SKM-1 (cell line): ENCODE results near the gene DENND11.

Experiments used
- DNase-seq: peaks from one replicate; lab custom pipeline; 2025; ENCODE audit not compliant: unreplicated experiment; lab: John Stamatoyannopoulos, UW

The DENND11 gene

GRCh38 chr7:141686074-141686473 lies 15.9 kb downstream of the DENND11 start:
- no peak for DNase-seq

DNA sequence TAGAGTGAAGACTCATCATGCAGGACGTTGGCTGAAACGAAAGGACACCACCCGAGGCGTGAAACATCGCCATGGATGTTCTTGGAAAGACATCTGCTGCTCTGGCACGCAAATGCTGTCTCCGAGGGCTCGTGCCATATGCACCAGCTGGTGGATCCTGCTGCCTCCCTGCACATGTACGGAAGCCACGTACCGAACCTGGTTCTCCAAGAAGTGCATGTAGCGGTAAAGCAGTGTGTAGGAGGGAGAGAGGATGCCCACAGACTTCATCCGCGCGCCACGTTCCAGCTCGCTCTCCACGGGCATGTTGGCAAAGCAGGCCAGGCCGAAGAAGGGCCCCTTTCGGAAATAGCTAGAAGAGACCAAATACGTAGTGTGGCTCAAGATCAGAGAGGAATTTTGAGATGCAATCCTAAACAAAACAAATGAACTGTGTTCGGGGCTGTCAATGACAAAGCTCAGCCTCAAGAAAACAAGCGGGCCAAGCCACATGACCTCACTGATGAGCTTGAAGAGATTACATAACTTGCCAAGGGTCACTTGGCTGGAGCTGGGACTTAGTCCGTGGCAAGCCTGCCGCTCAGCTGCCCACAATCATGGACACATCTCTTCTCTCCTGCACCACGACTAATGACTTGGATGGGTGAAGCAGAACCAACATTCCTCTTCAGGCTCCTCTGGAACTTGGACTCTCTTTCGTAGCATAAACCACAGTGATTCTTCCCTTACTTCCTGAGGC lies 16.5 kb downstream of the DENND11 start:
- no peak for DNase-seq

DNA sequence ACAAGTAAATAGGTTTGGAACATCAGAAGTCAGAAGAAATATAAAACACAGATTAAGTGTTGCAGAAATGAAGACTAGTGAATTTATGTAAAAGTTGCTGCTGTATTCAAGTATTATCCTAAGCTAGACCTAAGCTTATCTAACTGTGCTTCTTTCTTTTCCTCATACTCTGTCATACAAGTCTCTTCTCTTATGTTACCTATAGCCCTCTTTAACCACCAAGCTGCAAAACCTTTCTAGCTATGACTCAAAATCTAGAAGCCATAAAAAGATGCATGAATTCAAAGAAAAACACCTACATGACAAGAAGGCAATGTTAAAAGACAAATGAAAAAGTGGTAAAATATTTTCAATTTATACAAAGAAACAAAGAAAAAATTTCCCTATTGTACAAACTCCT lies 23.0 kb downstream of the DENND11 start:
- no peak for DNase-seq

DNA sequence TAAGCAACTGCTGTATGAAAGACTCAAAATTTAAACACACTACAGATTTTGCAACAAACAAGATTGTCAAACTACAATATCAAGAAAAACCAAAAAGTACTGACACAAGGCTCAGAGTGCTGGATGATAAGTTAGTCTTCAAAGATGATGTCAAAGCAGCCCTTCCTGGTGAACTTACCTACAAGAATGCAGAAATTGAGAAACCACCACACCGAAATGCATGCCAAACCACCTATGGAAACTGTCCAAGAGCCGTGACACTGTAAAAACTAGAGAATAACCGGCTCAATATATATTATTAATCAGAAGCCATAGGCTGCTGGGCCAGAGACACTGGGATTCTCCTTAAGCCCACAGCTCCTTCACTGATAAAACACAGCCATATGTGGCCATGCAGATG lies 25.3 kb downstream of the DENND11 start:
- no peak for DNase-seq

- no peak for DNase-seq
These were observed 26.3 kb downstream of the DENND11 start for GRCh38 chr7:141675436-141676215.

DNA sequence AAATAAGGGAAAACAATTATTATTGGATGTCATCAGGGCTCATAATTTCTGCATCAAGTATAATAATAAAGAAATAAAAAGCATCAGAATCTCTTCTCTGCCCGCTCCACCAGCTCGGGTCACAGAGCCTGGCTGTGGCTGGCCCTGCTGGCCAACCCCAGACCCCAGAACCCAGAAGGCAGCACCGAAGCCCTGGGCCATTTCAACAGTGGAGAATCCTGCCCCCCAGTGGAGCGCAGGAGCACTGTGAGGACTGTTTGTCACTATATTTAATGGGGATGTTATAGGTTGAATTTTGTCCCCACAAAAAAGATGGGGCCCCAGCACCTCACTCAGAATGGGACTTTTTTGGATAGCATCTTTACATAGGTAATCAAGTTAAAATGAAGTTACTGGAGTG lies 27.3 kb downstream of the DENND11 start:
- DNase-seq: no peak

GRCh38 chr7:141674171-141674671 lies 27.7 kb downstream of the DENND11 start:
- DNase-seq: no peak

- no peak for DNase-seq
These were observed 28.6 kb downstream of the DENND11 start for GRCh38 chr7:141673346-141673745.

DNA sequence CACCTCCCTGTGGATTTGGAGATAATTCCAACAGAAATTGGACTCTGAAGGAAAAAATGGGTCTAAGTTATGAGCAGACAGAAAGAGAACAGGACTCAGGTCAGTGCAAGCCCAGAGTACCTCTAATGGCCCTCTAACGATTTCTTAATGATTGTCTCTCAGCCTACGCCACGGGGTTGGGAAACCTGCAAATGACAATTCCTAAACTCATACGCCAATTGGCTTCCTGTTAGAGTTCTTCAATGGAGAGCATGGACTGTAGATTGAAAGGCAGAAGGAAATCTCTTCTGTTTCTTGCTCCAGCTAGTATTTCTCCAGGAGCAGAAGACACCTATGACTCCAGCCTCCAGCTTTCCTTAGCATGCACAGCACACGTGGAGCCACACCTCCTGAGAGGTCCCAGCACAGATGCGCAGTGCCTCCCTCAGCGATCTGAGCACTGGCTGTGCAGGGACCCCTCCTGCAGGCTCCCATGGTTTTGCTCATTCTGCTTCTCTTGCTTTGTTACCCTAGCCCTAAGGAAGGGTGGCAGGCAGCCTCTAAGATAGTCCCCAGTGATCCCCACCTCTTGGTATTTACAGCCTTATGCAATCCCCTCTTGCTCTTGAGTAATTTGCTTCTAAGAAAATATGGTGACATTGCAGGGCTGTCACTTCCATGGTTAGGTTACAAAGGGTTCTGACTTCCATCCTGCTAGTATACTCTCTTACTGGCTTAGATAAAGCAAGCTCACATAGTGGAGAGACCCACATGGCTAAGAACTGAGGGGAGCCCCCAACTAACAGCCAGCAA lies 30.1 kb downstream of the DENND11 start:
- DNase-seq: no peak

- DNase-seq: no peak
These were observed 33.1 kb downstream of the DENND11 start for GRCh38 chr7:141668853-141669252.

DNA sequence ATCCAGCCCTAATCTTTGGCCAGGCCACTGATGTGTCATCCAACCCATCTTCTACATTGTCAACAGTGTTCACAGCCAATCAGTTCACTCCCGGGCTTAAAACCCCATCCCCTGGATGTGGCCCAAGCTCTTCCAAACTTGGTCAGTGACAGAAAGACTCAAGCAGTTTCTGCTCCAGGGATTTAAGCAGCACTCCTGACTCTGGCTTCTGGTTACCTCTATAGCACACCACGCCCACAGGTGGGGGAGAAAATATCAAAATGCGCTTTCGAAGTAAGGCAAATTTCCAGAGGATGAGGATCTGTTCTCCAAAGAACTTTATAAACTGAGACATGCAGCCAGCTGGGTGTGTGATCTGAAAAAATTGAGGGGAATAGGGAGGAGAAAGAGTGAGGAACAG lies 35.9 kb downstream of the DENND11 start:
- DNase-seq: no peak

DNA sequence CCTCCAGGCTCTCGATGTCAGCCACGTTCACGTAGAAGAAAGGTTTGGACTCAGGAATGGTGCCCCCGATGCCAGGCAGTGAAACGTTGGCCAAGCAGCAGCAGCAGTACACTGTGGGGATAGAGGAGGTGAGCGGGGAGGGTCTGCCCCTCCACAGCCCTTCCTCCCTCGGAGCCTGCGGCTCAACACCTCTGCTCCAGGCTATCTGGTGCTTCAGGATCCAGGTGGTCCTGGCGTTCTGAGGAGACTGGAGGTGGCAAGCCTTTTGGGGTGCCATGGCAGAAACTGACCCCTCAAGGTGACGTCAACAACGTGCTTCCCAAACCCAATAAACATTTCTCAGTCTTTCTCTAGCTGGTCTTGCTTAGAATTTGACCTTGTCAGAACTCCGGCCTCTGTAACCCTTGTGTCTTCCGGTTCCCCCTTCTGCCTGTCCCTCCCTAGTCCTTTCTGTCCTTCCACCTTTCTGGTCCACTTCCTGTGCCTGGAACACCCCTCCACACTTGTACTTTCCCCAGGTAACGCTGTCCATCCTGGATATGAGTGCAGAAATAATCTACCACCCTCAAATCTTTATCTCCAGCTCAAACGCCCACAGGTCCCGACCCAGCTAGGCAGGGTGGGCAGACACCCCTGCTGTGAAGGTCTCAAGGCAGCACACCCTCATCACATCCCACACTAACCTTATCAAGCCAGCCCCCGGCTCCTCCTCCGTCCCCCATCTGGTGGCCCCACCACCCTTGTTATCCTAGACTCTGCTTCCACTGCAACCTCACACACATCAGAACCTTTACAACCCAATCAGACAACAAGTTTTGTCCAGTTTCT lies 36.5 kb downstream of the DENND11 start:
- no peak for DNase-seq

DNA sequence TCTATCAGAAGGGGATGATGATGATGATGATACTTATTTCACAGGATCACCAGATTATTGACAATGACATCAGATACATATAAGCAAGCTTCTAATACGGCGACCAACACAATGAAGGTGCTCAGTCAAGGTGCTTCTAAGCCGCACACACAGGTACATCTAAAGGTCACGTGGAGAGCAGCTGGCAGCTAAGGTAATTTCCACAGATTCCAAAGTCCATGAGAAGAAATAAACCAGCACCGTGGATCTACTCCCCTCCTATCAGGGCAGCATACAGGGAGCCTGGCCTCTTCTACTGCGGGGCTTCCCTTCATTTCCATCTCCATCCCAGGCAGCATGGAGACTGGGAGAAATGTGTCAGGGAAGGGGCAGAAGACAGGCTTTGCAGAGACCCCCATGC lies 37.5 kb downstream of the DENND11 start:
- no peak for DNase-seq

DNA sequence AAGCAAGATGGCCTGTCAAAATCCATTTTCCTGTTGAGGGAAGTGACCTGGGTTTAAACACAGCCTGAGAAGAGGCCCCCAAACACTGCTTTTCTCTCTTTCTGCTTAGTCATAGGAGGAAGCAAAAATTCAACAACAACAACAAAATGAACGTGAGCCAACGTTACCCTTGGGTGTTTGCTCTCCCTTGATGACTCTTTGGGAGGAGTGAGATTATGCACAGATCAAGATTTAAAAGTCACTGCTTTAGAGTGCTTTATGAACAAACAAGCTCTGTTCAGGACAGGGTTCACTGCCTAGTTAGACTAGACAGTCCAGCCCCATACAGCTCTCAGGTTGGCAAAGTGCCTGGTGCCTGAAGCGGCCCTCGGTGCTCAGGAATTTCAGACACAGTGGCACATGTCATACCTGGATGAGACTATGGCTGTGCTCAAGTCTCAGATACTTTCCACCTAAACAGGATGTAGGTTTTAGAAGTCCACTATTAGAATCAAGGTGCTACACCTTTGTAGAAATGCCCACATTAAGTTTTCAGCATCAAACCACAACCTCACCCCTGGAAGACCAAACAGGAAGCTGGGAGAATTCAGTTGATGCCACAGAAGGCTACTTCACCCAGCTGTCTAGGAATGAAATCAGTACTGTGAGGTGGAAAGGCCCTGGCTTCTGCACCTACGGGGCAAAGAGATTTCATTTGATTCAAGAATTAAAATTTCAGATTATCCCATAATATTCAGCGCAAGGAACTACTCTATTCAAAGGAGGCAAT lies 38.7 kb downstream of the DENND11 start:
- no peak for DNase-seq

GRCh38 chr7:141660259-141660658 lies 41.7 kb downstream of the DENND11 start:
- peak; percentile 58 for DNase-seq

DNA sequence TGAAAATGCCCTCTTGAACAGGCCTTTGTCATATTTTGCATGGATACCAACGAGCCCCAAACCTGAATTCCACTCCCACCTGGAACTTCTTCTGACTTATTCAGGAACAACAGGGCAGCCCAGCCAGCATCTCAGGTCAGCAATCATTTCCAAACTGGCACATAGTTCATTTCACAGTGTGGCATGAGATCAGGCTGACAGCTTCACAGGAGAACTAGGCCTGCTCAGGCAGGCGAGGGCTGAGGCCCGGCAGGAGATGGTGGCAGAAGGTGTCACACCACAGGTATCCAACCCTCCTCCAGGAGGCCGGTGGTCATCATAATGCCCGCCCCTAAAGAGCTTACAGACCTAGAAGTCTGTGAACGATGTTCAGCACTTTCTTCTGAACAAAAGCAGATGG lies 42.5 kb downstream of the DENND11 start:
- DNase-seq: no peak

DNA sequence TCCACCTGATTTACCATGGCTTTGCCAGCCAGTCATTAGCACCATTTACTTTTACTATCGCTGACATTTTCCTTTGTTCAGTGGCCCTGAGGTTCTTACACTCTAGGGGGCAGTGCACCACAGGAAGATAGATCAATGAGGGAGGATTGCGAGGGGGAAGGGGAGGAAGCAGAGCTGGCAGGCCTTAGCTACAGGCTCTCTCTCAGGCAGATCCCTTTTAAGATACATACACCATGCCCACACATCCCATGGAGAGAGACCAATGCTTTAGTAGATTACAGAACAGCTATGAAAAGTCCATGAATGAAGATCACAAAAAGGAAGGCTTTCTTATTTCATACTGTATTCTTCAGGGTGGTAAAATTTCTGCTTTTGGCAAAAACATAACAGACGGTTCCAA lies 47.4 kb downstream of the DENND11 start:
- DNase-seq: peak; percentile 41

GRCh38 chr7:141652691-141653090 lies 49.3 kb downstream of the DENND11 start:
- no peak for DNase-seq
